KMS-11 (cell line): ENCODE data around the gene NT5DC1.

ENCODE experiments used
- H2AFZ ChIP-seq: fragments of 200-600 bp; sonication (generic); 2 replicates; pipeline ENCODE4 v1.6.1; 2016; ENCODE audit warnings: antibody characterized with exemption, mixed run types, low read depth
- H3K27ac ChIP-seq: fragments of 200-600 bp; sonication (generic); 2 replicates; pipeline ENCODE4 v1.6.1; 2016; ENCODE audit warnings: mild to moderate bottlenecking, mixed run types
- H3K27me3 ChIP-seq: fragments of 200-600 bp; sonication (generic); 2 replicates; pipeline ENCODE4 v1.6.1; 2017; ENCODE audit warnings: mild to moderate bottlenecking, low read depth, mixed run types, moderate library complexity; ENCODE audit not compliant: insufficient read depth
- H3K36me3 ChIP-seq: fragments of 200-600 bp; sonication (generic); 2 replicates; pipeline ENCODE4 v1.6.1; 2017; ENCODE audit warnings: mild to moderate bottlenecking, mixed run types; ENCODE audit not compliant: insufficient read depth
- H3K4me1 ChIP-seq: fragments of 200-600 bp; sonication (generic); 2 replicates; pipeline ENCODE4 v1.6.1; 2016; ENCODE audit warnings: mild to moderate bottlenecking, low read depth, mixed run types; ENCODE audit not compliant: poor library complexity, severe bottlenecking
- H3K4me2 ChIP-seq: fragments of 200-600 bp; sonication (generic); 2 replicates; pipeline ENCODE4 v1.7.0; 2016; ENCODE audit warnings: mild to moderate bottlenecking, mixed run types
- H3K4me3 ChIP-seq: fragments of 200-600 bp; sonication (generic); IDR thresholded peaks from 2 replicates; pipeline ENCODE4 v1.6.1; 2017; ENCODE audit warnings: low read depth, low read length, mixed read lengths; ENCODE audit not compliant: insufficient read depth
- H3K79me2 ChIP-seq: fragments of 200-600 bp; sonication (generic); 2 replicates; pipeline ENCODE4 v1.6.1; 2016; ENCODE audit warnings: low read depth, mixed run types; ENCODE audit not compliant: insufficient read depth
- H3K9ac ChIP-seq: fragments of 200-600 bp; sonication (generic); 2 replicates; pipeline ENCODE4 v1.6.1; 2016; ENCODE audit warnings: mild to moderate bottlenecking, mixed run types
- H4K20me1 ChIP-seq: fragments of 200-600 bp; sonication (generic); 2 replicates; pipeline ENCODE4 v1.6.1; 2016; ENCODE audit warnings: mild to moderate bottlenecking, mixed run types; ENCODE audit not compliant: insufficient read depth
- TF ChIP-seq, protein P1 (sequence below): fragments of 200-600 bp; sonication (generic); conservative IDR thresholded peaks from 2 replicates; pipeline ENCODE4 v1.6.1; 2017; ENCODE audit warnings: low read depth, mild to moderate bottlenecking, antibody characterized with exemption, low read length, moderate library complexity, mixed read lengths

The NT5DC1 gene

GRCh38 chr6:116176596-116176995 lies 75.9 kb downstream of the NT5DC1 start:
- Histone ChIP-seq H3K27ac (no peak overlapping the region), H3K79me2 (no peaks in the 10 kb centered on the region), H3K36me3 (no peaks in the 10 kb centered on the region), H3K4me2 (no peak overlapping the region), H3K9ac (no peak overlapping the region), H2AFZ (no peak overlapping the region), H4K20me1 (no peaks in the 10 kb centered on the region), H3K4me3 (no peak overlapping the region), H3K27me3 (no peaks in the 10 kb centered on the region), H3K4me1 (no peaks in the 10 kb centered on the region)
- TF ChIP-seq, protein P1, sequence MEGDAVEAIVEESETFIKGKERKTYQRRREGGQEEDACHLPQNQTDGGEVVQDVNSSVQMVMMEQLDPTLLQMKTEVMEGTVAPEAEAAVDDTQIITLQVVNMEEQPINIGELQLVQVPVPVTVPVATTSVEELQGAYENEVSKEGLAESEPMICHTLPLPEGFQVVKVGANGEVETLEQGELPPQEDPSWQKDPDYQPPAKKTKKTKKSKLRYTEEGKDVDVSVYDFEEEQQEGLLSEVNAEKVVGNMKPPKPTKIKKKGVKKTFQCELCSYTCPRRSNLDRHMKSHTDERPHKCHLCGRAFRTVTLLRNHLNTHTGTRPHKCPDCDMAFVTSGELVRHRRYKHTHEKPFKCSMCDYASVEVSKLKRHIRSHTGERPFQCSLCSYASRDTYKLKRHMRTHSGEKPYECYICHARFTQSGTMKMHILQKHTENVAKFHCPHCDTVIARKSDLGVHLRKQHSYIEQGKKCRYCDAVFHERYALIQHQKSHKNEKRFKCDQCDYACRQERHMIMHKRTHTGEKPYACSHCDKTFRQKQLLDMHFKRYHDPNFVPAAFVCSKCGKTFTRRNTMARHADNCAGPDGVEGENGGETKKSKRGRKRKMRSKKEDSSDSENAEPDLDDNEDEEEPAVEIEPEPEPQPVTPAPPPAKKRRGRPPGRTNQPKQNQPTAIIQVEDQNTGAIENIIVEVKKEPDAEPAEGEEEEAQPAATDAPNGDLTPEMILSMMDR: no peak

DNA sequence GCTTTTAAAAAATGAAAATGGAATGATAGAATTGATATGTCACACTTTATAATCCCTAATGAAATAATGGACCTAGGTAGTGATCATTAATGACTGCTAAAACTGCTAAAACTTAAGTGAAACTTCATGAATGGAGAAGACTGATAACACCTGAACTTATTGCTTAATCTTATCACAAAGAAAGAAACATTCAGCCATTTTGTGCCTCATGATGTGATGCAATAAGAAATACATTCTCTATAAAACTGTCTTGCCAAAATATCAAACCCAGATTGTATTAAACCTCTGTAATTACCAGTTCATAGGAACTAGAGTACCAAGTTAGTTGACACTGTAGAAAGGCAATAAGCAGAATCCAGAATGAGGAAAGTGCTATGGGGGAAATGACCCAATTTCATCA lies 79.7 kb downstream of the NT5DC1 start:
- Histone ChIP-seq H3K36me3 (no peaks in the 10 kb centered on the region), H3K4me3 (no peak overlapping the region), H3K9ac (no peak overlapping the region), H4K20me1 (no peaks in the 10 kb centered on the region), H3K27ac (no peak overlapping the region), H3K27me3 (no peaks in the 10 kb centered on the region), H3K4me2 (no peak overlapping the region), H3K79me2 (no peaks in the 10 kb centered on the region), H2AFZ (no peak overlapping the region), H3K4me1 (no peaks in the 10 kb centered on the region)
- TF ChIP-seq, protein P1: no peak

DNA sequence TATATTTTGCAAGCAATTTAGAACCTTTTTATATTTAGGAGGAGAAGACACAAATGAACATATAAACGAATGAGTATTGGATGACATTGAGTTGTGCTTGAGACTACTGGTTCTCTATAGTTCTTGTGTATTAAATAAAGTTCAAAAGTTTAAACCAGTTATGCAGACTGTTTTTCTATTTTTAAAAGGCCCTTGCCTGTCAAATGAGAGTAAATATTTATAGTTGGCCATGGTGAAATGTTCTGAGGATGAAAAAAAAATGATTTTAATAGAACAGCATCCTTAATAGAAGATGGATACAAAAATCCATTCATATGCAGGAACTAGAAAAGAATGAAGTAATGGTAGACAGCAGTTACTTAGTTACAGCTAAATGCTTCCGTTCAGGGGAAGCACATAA lies 88.8 kb downstream of the NT5DC1 start:
- Histone ChIP-seq H3K27ac (no peak overlapping the region), H3K4me2 (no peak overlapping the region), H3K4me3 (no peak overlapping the region), H4K20me1 (no peaks in the 10 kb centered on the region), H3K9ac (no peak overlapping the region), H2AFZ (no peak overlapping the region), H3K4me1 (no peaks in the 10 kb centered on the region), H3K36me3 (no peaks in the 10 kb centered on the region), H3K27me3 (no peaks in the 10 kb centered on the region), H3K79me2 (no peaks in the 10 kb centered on the region)
- TF ChIP-seq, protein P1: no peak

- H3K36me3 ChIP-seq: no peaks in the 10 kb centered on the region
- H3K79me2 ChIP-seq: no peaks in the 10 kb centered on the region
- H2AFZ ChIP-seq: no peak overlapping the region
- no peaks in the 10 kb centered on the region for H4K20me1 ChIP-seq
- H3K27me3 ChIP-seq: no peaks in the 10 kb centered on the region
- no peak overlapping the region for H3K9ac ChIP-seq
- no peak overlapping the region for H3K27ac ChIP-seq
- no peak overlapping the region for H3K4me2 ChIP-seq
- TF ChIP-seq, protein P1: no peak
- H3K4me1 ChIP-seq: no peaks in the 10 kb centered on the region
- no peak overlapping the region for H3K4me3 ChIP-seq
These were observed 89.9 kb downstream of the NT5DC1 start for GRCh38 chr6:116190550-116190949.
